ACHN (cell line): ENCODE results near the gene WDR64.

ENCODE experiments used
- DNase-seq: peaks from one replicate; pipeline ENCODE4 v3.0.0-alpha.2; 2015
- in situ Hi-C: cut with HindIII; loops from 2 replicates; pipeline ENCODE4 v1.10.0; 2017; ENCODE audit warnings: low sequenced_read_pairs, low pct_ligation_motif_present, low pct_unique_long_range_greater_than_20kb

WDR64 gene

DNA sequence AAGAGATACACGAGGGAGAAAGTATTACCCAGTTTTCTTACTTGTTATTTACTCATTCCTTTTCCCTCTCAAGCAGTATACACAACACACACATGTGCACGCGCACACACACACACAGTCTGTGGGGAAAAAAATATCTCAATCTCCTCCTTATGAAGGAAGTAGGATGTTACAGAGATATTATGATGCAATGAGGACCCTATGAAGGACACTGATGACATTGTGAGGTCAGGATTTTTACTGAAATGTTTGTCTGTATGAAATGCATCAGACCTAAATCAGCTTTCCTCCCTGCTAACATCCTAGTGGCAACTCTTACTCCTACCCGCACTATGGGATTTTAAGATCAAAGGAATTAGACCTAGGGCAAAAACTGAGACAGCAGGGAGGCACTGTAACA, at the start of gene WDR64:
WDR64 (plus strand) TSS at position 270 of the 400 bp plus-strand sequence. CDS start 204 bp downstream, outside the sequence.
- in situ Hi-C loops = no loop called here
- no peak for DNase-seq

GRCh38 chr1:241603731-241604245, 48.3 kb upstream of the WDR64 start:
- in situ Hi-C loops = no loop called here

GRCh38 chr1:241605146-241605805, 46.8 kb upstream of the WDR64 start:
- DNase-seq = peak; percentile 47
- in situ Hi-C loops = no loop called here

More at GRCh38 chr1:241603731-241604245, 48.3 kb upstream of the WDR64 start:
- DNase-seq = peak; percentile 59

DNA sequence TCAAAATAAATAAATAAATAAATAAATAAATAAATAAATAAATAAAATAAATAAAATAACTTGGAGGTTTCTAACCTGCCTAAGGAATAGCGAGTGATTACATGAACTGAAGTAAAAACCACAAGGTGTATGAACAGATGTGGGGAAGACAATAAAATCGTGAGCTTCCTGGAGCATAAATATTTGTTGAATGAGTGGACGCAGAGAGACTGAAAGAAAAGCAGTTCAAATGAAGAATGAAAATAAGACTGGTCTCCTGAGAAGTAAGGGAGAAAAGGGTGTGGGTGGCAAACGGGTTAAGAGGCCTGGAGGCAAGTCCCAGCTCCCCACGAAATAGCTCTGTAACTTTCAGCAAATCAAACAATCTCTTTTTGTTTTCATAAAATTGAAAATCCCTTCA, 45.5 kb upstream of the WDR64 start:
- in situ Hi-C loops = no loop called here
- DNase-seq = no peak

GRCh38 chr1:241607497-241607896, 44.6 kb upstream of the WDR64 start:
- in situ Hi-C loops = no loop called here
- no peak for DNase-seq

DNA sequence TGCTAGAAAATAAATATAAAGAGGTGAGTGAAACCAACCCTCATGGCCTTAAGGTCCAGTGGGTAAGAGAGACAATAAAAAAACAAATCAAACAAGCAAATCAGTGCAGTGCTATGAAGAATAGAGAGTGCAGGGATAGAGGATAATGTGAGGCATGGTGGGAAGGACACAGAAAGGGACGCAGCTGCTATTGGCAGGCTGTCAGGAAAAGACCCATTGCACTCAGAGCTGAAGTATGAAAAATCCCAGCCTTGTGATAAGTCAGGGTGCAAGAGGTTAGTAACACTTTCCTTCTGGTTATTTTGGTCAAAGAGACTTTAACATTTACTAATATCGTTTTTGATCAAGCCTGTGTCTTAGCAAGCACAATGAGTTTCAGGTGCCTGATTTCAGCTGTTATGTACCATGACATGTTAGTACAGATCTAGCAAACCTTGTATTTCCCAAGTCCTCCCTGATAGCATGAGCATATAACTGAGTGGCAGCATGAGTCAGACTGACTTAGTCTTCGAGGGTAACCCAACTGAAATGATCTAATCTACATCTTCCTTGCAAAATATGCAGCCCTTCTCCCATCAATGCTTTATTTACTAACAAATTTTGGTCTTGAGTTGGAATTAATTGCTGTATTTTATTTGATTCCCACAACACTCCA, 43.6 kb upstream of the WDR64 start:
- in situ Hi-C loops = no loop called here
- DNase-seq = peak; percentile 33

DNA sequence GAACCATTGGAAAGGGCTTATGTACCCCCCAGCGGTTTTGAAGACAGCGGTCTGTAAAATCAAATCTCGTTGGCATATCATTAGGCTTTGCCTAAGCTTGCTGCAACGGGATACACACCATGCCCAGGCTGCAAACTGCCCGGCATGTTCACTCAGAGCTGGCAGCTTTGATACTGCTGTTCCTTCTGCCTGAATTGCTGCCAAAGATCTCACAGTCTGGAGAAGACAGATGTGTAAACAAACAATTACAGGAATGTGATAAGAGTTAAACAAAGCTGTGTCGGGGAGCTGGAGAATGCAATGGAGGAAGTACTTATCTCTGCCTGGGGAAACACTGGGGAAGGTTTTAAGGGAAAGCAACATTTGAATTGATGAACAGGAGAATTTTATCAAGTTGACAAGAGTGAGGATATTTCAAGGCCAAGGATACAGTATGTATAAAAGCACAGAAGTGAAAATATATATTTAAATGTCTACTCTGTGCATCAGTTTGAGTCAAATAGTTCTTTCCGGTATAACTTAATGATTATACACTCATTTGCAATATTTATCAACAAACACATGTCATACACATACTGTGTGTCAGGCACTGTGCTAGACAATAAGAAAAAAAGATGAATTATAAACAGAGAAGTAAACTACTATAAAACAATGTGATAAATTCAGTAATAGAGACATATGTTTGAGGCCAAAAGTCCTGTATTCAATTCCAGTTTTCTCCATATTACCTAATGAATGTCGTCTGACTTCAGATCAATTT, 41.8 kb upstream of the WDR64 start:
- in situ Hi-C loops = no loop called here
- DNase-seq = no peak

DNA sequence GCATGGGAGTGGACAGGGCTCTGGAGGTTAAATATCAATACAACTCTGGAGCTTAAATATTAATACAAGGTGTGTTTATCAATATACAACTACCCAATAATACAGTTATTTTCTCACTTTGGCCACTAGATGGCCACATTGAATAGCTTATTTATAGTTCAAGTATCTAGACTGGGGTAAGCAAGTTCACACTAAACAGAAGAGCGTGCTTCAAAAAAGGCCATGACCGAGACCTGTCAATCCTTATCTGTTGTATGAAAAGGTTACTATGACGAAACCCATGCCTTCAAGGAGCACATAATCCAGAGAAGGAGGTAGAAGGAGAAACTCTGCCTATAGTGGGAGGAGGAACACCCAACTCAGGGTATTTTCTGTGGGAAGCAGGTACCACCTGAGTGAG, 41.0 kb upstream of the WDR64 start:
- DNase-seq = peak; percentile 83
- in situ Hi-C loops = no loop called here

DNA sequence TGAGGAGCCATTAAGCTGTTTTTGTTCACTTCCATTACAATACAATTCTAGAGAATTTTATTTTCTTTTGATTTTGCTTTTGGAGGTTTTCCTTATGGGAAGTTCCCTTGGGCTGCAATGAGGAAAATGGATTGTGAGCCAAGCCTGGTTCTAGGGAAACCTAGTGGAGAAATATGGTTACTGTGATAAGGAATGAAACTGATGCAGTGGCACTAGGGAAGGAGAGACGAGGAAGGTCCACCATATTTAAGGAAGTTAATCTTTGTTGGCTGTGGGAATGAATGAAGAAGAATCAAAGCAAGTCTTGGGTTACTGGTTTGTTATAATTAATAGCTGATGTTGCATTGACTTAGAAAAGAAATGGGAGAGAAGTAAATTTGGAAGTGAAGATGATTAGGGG, 40.3 kb upstream of the WDR64 start:
- in situ Hi-C loops = no loop called here
- DNase-seq = peak; percentile 15

DNA sequence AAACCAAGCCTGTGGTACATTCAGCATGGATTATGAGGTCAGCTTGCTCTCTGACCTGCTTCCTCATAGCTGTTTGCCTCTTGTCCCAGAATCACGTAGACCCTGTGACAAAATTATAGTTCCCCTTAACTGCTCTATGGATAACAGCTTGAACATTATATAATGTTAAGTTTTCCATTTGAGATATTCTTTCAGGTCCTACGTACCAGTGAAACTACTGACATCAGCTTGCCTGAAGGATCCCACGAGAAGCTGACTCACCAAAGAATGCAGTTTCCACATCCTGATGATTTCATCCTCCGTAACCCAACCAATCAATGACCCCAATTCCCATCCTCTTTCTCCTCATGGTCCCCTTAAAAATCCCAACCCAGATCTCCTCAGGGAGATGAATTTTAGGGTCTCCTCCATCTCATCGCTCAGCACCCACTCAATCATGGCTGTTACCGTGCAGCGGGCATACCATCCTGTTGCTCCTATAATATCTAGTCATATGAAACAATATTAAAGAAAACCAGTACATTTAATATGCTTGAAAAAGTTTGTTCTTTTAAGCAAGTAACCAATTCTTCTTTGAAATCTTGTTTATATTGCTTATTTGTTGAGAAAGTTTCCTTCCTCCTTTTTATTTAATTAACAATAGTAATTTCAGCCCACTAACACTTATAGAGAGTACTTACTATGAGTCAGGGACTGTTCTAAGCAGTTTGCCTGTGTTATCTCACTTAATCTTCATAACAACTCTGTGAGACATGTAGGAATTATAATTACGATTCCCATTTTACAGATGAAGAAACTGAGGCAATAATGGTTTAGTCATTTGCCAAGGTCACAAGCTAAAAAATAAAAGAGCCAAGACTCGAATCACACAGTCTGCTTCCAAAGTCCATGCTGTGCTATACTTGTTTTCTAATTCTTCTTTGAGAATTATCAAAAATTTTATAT, 39.3 kb upstream of the WDR64 start:
- DNase-seq = peak; percentile 89
- in situ Hi-C loops = no loop called here

DNA sequence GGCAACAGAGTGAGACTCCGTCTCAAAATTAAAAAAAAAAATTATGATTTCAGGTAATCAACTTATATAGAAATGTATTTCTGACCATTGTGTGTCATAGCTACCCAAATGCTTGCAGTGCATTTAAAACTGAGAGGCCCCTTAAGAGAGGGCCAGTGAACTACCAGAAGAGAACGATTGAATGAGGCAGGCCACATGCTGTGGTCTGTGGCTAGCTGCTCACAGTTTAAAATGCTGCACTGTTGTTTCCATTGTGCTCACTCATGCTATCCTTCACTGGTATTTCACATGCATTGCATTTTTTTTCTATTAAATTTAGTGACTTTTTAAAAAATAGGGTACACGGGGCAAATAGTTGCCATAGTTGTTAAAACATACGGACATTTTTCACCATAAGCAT, 37.9 kb upstream of the WDR64 start:
- in situ Hi-C loops = no loop called here
- DNase-seq = peak; percentile 15

- DNase-seq = no peak
- in situ Hi-C loops = no loop called here
These were observed 37.5 kb upstream of the WDR64 start for GRCh38 chr1:241614572-241614971.

DNA sequence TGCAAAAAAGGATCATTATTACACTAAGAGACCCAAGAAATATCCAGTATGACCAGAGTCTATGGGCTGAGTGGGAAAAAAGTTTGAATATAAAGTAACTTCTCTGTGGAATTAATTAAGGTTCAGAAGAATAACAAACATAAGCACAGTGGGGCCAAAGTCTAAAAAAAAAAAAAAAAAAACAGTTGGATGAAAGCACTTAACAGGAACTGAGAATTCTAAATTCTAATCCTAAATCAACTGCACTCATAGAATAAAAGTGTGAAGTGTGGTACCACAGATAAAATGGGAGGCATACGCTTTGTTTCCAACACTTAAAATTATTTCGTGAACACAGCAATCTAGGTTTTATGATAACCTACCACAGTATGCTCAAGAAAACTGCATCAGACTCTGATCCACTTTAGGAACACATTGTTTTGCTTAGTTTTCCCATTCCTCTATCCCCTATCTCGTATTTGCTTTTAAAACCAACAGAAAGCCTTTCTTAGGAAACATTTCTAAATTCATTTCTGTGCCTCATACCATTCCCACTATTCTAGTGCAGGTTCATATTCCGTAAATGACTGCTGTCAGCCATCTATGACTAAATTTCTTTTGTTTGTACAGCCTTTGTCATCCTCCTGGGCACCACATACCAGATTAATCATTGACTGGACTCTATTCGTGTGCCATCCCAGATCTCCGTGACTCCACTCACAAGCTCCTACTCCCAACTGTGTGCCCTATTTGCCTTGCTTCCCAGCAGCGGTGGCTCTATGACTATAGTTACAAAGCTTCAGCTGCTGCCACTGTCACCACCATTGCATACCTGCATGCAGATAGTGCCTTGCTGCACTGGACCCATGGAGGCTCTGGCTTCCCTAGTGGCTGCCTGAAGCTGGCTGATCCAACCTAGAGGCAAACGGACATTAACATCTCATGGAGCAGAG, 36.8 kb upstream of the WDR64 start:
- peak; percentile 90 for DNase-seq

GRCh38 chr1:241617426-241617825, 34.7 kb upstream of the WDR64 start:
- in situ Hi-C loops = no loop called here

More for the DNA sequence above, 36.8 kb upstream of the WDR64 start:
- in situ Hi-C loops = no loop called here

GRCh38 chr1:241622669-241623068, 29.4 kb upstream of the WDR64 start:
- no peak for DNase-seq
- in situ Hi-C loops = no loop called here

More at GRCh38 chr1:241617426-241617825, 34.7 kb upstream of the WDR64 start:
- DNase-seq = no peak

GRCh38 chr1:241624935-241625334, 27.1 kb upstream of the WDR64 start:
- DNase-seq = no peak
- in situ Hi-C loops = loop anchor here (25.0 kb wide), 1 partner anchor 237 kb away; no protein-coding TSS in a partner anchor
